Transverse colon (tissue), 3 donors: ENCODE results near the gene PLVAP.

Experiments
- CTCF ChIP-seq, 5 experiments: fragments of 200-600 bp in 3 of 5; fragments of 450-650 bp in 2 of 5; sonication (generic) in 3 of 5; IDR thresholded peaks; 1 replicate in 2 of 5; 2 replicates in 3 of 5; pipeline ENCODE4 v1.5.1; 2016 to 2017; ENCODE audit warnings: antibody characterized with exemption in 5 of 5, inconsistent platforms in 3 of 5, mild to moderate bottlenecking in 2 of 5, moderate library complexity in 1 of 5
- EP300 ChIP-seq: sonication (generic); formaldehyde crosslinking; IDR thresholded peaks from one replicate; pipeline ENCODE4 v1.6.1; 2017; ENCODE audit warnings: antibody characterized with exemption, low read depth
- POLR2A ChIP-seq: fragments of 450-650 bp; IDR thresholded peaks from one replicate; pipeline ENCODE4 v1.6.1; 2016; ENCODE audit warnings: antibody characterized with exemption, mild to moderate bottlenecking, moderate library complexity

- TF ChIP-seq CTCF (IDR thresholded peaks at IDR 0.05) (no peak), POLR2A (no peak), EP300 (no peak)
These were observed 47.5 kb downstream of the PLVAP start for GRCh38 chr19:17329366-17330261.
